ENCODE results near the gene PMVK.

DNA sequence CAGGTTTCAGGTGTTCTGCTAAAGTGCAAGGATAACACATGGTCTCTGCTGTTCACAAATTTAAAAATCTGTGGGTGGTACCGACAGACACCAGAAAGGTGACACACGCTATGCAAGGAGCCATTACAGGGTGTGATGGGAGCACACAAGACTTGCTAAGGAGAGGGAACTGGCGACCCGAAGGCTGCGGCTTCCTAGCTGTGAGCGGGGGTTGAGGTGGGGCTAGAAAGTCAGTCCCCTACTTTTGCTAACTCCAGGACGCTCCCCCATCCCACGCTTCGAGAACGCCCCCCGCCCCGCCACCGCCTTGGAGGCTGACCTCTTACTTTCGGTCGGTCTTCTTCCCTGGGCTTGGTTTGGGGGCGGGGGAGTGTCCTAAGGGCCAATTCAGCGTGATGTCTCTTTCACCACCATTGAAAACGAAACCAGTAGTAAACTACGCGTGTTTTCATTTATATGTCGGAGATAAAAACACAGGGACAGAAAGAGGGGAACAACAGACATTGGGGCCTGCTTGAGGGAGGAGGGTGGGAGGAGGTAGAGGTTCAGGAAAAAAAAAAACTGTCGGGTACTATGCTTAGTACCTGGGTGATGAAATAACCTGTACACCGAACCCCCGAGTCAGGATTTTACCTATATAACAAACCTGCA, 39.0 kb upstream of the PMVK start:
- TF ChIP-seq CTCF (IDR thresholded peaks at IDR 0.05; ENCODE audit: borderline replicate concordance, extremely low read depth, low read length, poor library complexity, severe bottlenecking) (no peak), EZH2 (IDR thresholded peaks at IDR 0.05; ENCODE audit: borderline replicate concordance, low read depth, low read length, severe bottlenecking) (no peak)
